NCI-H2196 (cell line): Measurements from ENCODE around the gene STAG3.
"Not testable (repeated sequence)": the region's sequence is repeated elsewhere in the genome, so short reads cannot be mapped to it uniquely, and the experiment has no call there.

ENCODE experiments used
- DNase-seq: peaks from one replicate; lab custom pipeline; 2025; ENCODE audit not compliant: unreplicated experiment; lab: John Stamatoyannopoulos, UW

The STAG3 gene

GRCh38 chr7:100171840-100172239 lies 5.9 kb upstream of the STAG3 start:
- DNase-seq = no peak

- no peak for DNase-seq
These were observed 3.8 kb upstream of the STAG3 start for GRCh38 chr7:100173806-100174495.

- no peak for DNase-seq
These were observed 3.1 kb upstream of the STAG3 start for GRCh38 chr7:100174582-100174981.

GRCh38 chr7:100175296-100175935 lies 2.3 kb upstream of the STAG3 start:
- DNase-seq = no peak

- no peak for DNase-seq
These were observed 1.3 kb upstream of the STAG3 start for GRCh38 chr7:100176096-100177044.

- DNase-seq = not testable (repeated sequence)
These were observed 2.4 kb downstream of the STAG3 start for GRCh38 chr7:100180084-100180483.

- DNase-seq = not testable (repeated sequence)
These were observed 4.9 kb downstream of the STAG3 start for GRCh38 chr7:100182616-100183015.

GRCh38 chr7:100183090-100183489 lies 5.4 kb downstream of the STAG3 start:
- DNase-seq = not testable (repeated sequence)

GRCh38 chr7:100185726-100186125 lies 8.0 kb downstream of the STAG3 start:
- no peak for DNase-seq

- no peak for DNase-seq
These were observed 11.3 kb downstream of the STAG3 start for GRCh38 chr7:100189061-100189460.

GRCh38 chr7:100190048-100190711 lies 12.5 kb downstream of the STAG3 start:
- no peak for DNase-seq

- DNase-seq = no peak
These were observed 14.1 kb downstream of the STAG3 start for GRCh38 chr7:100191775-100192174.

GRCh38 chr7:100192281-100192862 lies 14.7 kb downstream of the STAG3 start:
- DNase-seq = not testable (repeated sequence)

- no peak for DNase-seq
These were observed 15.3 kb downstream of the STAG3 start for GRCh38 chr7:100192969-100193368.

- no peak for DNase-seq
These were observed 17.5 kb downstream of the STAG3 start for GRCh38 chr7:100195222-100195621.

GRCh38 chr7:100195901-100196322 lies 18.2 kb downstream of the STAG3 start:
- DNase-seq = not testable (repeated sequence)

GRCh38 chr7:100198266-100198665 lies 20.5 kb downstream of the STAG3 start:
- no peak for DNase-seq

GRCh38 chr7:100200693-100201092 lies 23.0 kb downstream of the STAG3 start:
- DNase-seq = no peak

GRCh38 chr7:100204454-100204853 lies 26.7 kb downstream of the STAG3 start:
- DNase-seq = no peak

GRCh38 chr7:100208911-100209408 lies 31.2 kb downstream of the STAG3 start:
- no peak for DNase-seq
